Right renal cortex interstitium (tissue), 3 donors: Measurements from ENCODE around the gene AMY1A. TPM values are rescaled to one million over a fixed set of nuclear protein-coding genes. Genes with fewer than 3 reads are reported as not detected.
"Not testable (repeated sequence)": the region's sequence is repeated elsewhere in the genome, so short reads cannot be mapped to it uniquely, and the experiment has no call there.

Experiments used
- DNase-seq, 3 donors: peaks; one replicate each; pipeline ENCODE4 v3.0.0-alpha.2; 2013; ENCODE audit warnings: low read depth in 3 of 3, low spot score in 2 of 3
- polyA plus RNA-seq, 3 donors: library from polyadenylated mRNA; unstranded; fragments of 120-200 nt; gene quantifications; one replicate each; pipeline ENCODE4 v1.2.1, GENCODE V29; 2013; ENCODE audit not compliant: insufficient read length in 3 of 3

The AMY1A gene
- polyA plus RNA-seq, result not detected

DNA sequence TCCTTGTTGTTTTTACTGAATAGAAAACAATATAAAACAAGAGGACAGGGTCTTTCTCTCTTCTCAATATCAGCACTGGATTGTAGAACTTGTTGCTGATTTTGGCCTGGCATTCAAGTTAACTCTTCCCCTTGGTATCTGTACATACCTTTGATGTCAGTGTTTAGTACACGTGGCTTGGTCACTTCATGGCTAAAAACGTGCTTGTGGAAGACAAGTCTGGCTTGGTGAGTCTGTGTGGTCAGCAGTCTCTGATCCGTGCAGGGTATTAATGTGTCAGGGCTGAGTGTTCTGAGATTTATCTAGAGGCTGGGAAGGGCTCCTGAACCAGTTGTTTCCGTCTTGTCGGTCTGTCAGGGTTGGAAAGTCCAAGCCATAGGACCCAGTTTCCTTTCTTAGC, at the start of gene AMY1A:
Gene AMY1A, plus strand, starts transcription at position 301 of the 400 bp plus-strand sequence. CDS start 571 bp downstream, outside the sequence.
- not testable (repeated sequence) for DNase-seq

- DNase-seq, result no peak
Measured at GRCh38 chr1:103616362-103616761, 39.2 kb upstream of the AMY1A start.

DNA sequence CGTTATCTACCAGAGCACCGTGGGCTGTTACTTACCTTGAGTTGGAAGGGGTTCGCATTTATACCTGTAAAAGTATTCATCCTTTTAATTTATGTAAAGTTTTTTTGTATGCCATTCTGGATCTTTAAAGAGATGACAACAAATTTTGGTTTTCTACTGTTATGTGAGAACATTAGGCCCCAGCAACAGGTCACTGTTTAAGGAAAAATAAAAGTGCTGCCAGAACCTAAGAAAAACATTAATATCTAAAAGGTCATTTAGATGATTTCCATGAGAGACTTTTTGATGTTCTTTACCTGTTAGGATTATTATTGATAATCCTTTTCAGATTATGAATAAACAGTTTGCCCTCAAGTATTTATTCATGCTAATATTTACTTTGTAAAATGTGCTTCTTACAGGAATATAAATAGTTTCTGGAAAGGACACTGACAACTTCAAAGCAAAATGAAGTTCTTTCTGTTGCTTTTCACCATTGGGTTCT, 38.5 kb upstream of the AMY1A start, which contains the start of gene AMY2A:
Gene AMY2A, plus strand, starts transcription at position 434 of the 484 bp plus-strand sequence. Its CDS starts 14 bp downstream, at position 448.
- DNase-seq, result not testable (repeated sequence)

- not testable (repeated sequence) for DNase-seq
Measured at GRCh38 chr1:103627436-103627835, 28.1 kb upstream of the AMY1A start.

DNA sequence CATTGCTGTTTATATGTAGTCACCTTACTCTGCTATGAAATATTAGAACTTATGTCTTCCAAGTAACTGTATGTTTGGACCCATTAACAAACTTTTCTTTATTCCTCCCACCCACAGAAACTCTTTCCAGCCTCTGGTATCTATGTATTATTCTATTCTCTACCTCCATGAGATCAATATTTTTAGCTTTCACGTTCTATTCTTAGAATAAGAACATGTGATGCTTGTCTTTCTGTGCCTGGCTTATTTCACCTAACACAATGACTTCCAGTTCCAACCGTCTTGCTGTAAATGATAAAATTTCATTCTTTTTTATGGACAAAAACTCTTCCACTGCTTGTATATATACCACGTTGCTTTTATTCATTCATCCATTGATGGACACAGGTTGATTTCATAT, 14.4 kb upstream of the AMY1A start:
- DNase-seq, result not testable (repeated sequence)

DNA sequence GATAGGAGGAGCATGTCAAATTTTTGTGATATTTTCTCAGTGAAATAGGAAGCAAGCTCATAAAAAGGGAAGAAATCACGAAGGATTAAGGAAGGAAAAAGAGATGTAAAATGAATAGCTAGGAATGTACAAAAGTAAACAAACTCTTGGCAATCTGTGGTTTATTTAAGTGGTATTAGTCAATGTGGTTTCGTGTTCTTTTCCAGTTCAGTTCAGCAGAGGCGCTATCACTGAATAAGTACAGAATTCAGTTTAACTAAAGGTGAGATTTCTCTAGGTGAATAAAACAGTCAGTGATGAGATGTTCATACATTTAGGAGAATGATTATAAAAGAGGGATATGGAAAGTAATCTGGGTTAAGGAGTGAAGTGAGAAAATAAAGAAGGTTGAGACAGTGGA, 11.7 kb upstream of the AMY1A start:
- DNase-seq, result not testable (repeated sequence)

DNA sequence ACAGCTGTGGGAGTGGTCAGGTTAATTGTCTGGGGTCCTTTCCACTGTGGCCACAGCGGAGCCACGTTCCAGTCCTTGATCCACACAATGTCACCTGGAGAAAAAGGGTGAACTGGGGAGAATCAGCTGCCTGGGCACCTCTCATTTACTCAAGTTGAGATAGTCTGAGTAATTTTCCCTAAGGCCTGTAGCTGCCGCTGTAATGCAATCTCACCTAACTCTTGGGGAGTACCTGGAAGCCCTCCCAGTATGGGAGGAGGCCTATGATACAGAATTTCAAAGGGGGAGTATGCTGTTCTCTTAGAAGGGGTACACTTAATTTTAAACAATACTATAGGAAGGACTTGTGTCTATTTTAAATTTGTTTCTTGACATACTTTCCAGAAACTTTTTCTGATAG, 5.3 kb upstream of the AMY1A start:
- DNase-seq, result not testable (repeated sequence)

DNA sequence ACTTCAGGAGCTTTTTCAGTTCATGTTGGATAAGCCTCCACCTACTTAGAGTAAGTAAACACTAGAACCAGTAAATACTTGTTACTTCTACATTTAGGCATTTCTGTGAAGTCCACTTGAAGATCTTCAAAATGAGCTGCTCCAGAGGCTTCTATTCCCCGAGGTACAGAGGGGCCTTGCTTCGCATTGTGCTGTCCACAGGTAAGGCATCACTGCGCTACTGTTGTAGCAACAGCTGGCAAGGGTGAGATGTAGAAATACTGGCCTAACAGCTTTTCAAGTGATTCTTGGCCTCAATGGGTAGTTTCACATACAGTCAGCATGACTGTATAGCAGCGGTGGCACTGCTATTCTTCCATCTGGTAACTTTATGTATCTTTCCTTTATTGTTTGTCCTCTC, 4.7 kb upstream of the AMY1A start:
- not testable (repeated sequence) for DNase-seq

- not testable (repeated sequence) for DNase-seq
Measured at GRCh38 chr1:103654133-103654532, 1.4 kb upstream of the AMY1A start.

GRCh38 chr1:103676335-103676734, 20.8 kb downstream of the AMY1A start:
- not testable (repeated sequence) for DNase-seq

DNA sequence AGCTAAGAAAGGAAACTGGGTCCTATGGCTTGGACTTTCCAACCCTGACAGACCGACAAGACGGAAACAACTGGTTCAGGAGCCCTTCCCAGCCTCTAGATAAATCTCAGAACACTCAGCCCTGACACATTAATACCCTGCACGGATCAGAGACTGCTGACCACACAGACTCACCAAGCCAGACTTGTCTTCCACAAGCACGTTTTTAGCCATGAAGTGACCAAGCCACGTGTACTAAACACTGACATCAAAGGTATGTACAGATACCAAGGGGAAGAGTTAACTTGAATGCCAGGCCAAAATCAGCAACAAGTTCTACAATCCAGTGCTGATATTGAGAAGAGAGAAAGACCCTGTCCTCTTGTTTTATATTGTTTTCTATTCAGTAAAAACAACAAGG, 40.5 kb downstream of the AMY1A start, which contains the start of gene AMY1B:
Gene AMY1B, minus strand, starts transcription at position 101 of the 400 bp plus-strand sequence. CDS start 571 bp downstream, outside the sequence.
- DNase-seq, result not testable (repeated sequence)

DNA sequence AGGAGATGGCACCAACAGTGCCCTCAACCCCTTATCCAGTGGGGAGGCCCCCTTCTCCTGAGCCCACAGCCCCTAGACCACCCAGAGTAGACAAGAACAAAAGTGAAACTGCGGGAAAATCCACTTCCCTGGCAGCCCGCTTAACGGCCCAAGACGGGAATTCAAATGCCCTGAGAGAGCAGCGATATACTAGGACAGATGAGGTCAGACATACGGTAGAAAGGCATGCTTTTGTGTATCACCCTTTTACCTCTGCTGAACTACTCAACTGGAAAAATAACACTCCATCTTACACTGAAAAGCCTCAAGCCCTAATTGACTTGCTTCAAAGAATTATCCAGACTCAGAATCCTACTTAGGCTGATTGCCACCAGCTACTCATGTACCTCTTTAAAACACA, 41.9 kb downstream of the AMY1A start:
- DNase-seq, result not testable (repeated sequence)

GRCh38 chr1:103700669-103701068, 45.1 kb downstream of the AMY1A start:
- not testable (repeated sequence) for DNase-seq

GRCh38 chr1:103701256-103701655, 45.7 kb downstream of the AMY1A start:
- DNase-seq, result not testable (repeated sequence)

DNA sequence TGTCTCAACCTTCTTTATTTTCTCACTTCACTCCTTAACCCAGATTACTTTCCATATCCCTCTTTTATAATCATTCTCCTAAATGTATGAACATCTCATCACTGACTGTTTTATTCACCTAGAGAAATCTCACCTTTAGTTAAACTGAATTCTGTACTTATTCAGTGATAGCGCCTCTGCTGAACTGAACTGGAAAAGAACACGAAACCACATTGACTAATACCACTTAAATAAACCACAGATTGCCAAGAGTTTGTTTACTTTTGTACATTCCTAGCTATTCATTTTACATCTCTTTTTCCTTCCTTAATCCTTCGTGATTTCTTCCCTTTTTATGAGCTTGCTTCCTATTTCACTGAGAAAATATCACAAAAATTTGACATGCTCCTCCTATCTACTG, 52.1 kb downstream of the AMY1A start:
- DNase-seq, result not testable (repeated sequence)

DNA sequence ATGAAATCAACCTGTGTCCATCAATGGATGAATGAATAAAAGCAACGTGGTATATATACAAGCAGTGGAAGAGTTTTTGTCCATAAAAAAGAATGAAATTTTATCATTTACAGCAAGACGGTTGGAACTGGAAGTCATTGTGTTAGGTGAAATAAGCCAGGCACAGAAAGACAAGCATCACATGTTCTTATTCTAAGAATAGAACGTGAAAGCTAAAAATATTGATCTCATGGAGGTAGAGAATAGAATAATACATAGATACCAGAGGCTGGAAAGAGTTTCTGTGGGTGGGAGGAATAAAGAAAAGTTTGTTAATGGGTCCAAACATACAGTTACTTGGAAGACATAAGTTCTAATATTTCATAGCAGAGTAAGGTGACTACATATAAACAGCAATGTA, 54.8 kb downstream of the AMY1A start:
- DNase-seq, result not testable (repeated sequence)

Other genes starting within 250 kb of the AMY1A start
- 10 to 100 TPM; 32.1 to 45.2 (median 44.7) TPM for gene RNPC3, start 130.1 kb upstream of the AMY1A start, polyA plus RNA-seq
- 10 to 100 TPM; 28.0 to 33.1 (median 28.9) TPM for gene AMY2B, start 84.2 kb upstream of the AMY1A start, polyA plus RNA-seq
- gene AMY2A, start 38.3 kb upstream of the AMY1A start, polyA plus RNA-seq, result under 1 TPM in 2 of 3 donors, not detected in 1; 0.21 to 0.29 TPM
- under 1 TPM in 2 of 3 donors, not detected in 1; 0.12 to 0.17 TPM for gene AMY1B, start 40.5 kb downstream of the AMY1A start, polyA plus RNA-seq
- not detected for gene AMY1C, start 94.1 kb downstream of the AMY1A start, polyA plus RNA-seq